HG03432 (cell line): ENCODE results near the gene MTA3.
"Not testable (repeated sequence)": the region's sequence is repeated elsewhere in the genome, so short reads cannot be mapped to it uniquely, and the experiment has no call there.

Source experiments
- ATAC-seq: cut with Tn5 transposase; IDR thresholded peaks from one replicate; pipeline ENCODE4 v1.9.1; 2021; ENCODE audit warnings: mild to moderate bottlenecking, moderate library complexity; ENCODE audit not compliant: unreplicated experiment

Gene MTA3

DNA sequence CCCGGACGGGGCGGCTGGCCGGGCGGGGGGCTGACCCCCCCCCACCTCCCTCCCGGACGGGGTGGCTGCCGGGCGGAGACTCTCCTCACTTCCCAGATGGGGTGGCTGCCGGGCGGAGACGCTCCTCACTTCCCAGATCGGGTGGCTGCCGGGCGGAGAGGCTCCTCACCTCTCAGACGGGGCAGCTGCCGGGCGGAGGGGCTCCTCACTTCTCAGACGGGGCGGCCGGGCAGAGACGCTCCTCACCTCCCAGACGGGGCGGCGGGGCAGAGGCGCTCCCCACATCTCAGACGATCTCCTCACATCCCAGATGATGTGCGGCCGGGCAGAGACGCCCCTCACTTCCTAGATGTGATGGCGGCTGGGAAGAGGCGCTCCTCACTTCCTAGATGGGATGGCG is 37.7 kb downstream of the MTA3 start:
- ATAC-seq = not testable (repeated sequence)

DNA sequence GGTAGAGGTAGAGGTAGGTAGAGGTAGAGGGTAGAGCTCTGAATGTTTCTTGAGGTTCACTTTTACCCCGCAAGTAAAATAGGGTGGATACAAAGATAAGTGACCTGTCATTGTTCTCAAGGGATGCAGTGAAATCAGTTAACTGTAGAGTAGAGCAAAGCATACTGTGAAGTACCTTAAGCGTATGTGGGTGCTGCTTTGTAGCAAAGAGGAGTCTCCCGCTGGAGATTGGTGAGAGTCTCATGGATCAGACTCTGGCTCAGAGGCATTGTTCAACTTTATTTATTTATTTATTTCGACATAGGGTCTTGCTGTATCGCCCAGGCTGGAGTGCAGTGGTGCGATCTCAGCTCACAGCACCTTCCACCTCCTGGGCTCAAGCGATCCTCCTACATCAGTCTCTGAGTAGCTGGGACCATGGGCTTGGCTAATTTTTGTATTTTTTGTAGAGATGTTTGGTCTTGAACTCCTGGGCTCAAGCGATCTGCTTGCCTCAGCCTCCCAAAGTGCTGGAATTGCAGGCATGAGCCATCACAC is 38.7 kb downstream of the MTA3 start:
- ATAC-seq = no peak

DNA sequence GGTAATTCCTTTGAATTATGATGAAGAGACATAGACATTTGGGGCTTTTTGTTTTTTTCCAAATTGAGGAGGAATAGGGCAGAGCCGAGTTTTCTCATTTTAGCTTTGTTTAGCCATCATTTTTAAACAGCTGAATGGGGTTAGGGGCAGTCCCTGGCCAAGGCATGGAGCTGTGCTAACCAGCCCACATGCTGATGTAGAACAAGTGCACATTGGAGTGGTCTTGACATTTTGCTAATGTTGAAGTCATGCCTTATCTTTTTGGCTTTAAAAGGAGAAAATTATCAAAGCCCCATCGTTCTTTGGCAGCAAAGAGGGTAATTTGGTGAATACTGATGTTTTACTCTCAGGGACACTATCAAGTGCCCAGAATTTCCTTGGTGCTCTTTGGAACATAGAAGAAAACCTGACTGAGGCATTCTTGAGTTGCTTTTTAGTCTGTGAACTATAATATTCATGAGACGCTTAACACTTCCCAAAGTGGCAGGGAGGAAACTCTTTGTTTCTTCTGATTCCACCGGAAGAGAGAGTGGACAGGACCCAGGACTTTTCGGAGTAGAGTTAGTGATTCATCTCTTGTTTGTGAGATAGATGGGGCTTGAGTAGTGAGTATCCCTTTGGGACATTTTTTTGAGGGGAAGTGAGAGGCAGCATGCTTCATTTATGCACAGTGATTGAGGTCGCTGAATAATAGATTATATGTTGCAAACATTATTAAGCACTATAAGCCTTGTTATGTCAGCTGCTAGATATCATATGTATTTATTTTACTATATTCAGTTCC is 45.0 kb downstream of the MTA3 start:
- no peak for ATAC-seq

DNA sequence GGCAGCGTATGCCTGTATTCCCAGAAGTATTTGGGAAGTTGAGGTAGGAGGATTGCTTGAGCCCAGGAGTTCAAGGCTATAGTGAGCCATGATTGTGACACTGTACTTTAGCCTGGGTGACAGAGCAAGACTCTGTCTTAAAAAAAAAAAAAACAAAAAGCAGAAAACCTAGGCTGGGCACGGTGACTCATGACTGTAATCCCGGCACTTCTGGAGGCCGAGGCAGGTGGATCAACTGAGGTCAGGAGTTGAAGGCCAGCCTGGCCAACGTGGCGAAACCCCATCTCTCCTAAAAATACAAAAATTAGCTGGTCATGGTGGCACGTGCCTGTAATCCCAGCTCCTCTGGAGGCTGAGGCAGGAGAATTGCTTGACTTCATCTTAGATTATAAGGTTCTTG is 46.4 kb downstream of the MTA3 start:
- no peak for ATAC-seq

DNA sequence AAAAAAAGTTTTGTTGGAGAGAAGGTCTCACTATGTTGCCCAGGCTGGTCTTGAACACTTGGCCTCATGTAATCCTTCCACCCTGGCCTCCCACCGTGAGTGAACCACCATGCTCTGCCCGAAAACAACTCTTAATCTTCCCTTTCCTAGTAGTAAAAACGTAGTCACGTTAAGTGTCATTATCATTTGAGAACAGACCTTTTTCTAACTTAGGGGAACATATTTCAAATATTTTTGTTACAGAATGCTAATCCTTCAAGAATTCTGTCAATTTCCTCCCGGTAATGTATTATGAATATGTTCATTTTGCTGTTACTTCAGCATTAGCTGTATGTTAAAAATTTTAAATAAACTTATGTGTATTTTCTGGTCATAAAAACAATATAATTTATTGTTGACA is 49.7 kb downstream of the MTA3 start:
- ATAC-seq = no peak

DNA sequence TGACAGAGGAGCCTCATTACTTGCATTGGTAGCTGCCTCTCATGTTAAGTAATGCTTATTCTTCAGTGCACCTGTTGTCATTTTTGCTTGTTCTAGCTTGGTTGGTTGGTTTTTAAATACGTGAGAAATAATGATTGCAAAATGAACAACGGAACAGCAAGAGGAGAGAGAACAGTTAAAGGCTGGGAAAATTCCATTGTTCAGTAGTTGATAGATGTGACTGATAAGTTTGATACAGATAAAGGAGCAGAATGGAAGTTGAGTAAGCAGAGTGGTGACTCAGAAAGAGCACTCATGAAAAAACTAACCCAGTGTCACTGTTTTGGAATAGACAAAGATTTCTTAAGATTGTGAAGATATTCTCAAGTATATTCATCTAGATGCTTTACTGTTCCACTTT is 50.5 kb downstream of the MTA3 start:
- ATAC-seq = no peak

DNA sequence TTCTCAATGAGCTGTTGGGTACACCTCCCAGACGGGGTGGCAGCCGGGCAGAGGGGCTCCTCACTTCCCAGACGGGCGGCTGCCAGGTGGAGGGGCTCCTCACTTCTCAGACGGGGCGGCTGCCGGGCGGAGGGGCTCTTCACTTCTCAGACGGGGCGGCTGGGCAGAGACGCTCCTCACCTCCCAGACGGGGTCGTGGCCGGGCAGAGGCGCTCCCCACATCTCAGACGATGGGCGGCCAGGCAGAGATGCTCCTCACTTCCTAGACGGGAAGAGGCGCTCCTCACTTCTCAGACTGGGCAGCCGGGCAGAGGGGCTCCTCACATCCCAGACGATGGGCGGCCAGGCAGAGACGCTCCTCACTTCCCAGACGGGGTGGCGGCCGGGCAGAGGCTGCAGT is 53.2 kb downstream of the MTA3 start:
- ATAC-seq = not testable (repeated sequence)

DNA sequence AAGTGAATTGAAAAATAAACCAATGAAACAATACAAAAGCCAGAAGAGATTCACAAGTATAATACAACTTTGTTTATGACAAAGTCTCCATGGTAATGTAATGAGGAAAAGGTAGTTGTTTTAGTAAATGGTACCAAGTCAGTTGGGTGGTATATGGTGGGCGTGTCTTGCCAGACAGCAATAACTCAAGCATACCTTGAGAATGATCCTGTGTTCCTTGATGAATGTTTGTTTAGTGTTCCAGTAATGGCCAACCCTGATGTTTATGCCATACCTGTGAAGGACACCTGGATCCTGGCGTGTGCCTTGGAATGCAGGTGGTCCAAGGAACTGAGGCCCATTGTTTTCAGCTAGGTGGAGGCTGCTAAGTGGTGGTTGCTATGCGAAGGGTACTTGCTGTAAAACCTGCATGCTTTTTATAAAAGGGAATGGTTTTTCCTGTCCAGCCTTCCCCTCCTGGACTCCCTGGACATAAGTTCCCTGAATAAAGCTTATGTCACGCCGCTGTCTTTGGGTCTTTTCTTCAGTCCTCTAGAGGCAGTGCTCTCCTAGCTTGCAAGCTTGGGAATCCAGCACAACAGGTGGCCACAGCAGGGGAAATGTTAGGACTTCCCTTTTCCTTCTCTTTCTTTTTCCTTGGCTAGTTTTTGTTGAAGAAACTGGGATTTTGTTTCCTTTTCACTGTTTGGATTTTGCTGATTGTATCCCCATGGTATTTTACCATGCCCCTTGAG is 54.7 kb downstream of the MTA3 start:
- ATAC-seq = no peak

DNA sequence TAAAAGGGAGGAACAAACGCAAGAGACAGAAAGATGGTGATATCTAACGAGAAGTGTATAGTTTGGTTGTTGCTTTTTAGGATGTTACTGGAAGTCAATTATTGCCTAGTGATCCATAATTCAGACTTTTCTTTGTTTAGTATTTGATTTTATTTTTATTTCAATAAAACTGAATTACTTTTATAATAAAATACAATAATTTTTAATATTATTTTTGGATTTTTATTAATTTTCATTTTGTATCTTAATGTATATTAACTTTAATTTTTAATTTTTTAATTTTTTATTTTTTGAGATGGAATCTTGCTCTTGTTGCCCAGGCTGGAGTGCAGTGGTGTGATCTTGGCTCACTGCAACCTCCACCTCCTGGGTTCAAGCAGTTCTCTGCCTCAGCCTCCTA is 55.6 kb downstream of the MTA3 start:
- ATAC-seq = no peak

DNA sequence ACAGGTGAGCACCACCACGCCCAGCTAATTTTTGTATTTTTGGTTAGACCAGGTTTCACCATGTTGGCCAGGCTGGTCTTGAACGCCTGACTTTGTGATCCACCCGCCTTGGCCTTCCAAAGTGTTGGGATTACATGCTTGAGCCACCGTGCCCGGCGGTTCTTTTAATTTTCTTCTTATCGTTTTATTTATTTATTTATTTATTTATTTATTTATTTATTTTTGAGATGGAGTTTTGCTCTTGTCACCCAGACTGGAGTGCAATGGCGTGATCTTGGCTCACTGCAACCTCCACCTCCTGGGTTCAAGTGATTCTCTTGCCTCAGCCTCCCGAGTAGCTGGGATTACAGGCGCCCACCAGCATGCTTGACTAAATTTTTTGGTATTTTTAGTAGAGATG is 59.6 kb downstream of the MTA3 start:
- ATAC-seq = not testable (repeated sequence)

DNA sequence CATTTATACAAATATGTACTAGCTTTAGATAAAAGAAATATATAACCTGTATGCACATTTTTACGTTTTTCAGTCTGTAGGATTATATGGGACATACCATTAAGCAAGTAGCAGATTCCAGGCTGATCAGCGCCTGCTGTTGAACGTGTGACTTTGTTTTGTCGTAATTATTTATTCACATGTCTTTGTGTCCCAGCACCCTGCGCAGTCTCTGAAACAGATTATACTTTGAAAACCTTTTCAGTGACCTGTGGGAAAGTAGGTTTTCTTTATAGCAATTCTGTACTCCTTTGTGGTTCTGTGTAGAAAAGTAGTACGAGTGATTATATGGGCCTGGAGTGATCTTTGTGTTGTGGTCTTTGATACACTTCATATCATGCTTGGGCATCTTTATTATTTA is 68.5 kb downstream of the MTA3 start:
- ATAC-seq = no peak

DNA sequence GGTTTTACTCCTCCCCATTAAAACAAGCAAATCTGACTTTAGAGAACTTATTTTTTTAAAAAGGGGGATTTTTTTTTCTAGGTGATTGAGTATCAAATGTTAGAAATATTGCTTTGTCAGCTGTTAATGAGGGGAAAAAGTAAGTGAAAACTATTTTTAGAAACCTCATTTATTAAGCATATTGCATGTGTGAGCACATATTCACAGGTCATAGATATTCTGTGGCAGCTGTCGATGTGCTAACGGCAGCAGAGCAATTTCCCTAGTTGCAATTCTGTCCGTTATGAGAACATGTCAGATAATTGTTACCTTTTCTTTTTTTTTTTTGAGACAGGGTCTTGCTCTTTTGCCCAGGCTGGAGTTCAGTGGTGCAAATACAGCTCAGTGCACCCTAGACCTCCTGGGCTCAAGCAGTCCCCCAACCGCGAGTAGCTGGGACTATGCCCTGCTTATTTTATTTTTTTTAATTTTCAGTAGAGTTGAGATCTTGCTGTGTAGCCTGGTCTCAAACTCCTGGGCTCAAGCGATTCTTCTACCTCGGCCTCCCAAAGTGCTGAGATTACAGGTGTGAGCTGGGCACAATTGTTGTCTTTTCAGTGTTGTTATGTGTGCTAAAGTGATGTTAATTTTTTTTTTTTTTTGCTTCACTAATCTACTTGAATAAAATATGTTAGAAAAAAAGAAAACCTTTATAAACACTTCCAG is 69.8 kb downstream of the MTA3 start:
- no peak for ATAC-seq

DNA sequence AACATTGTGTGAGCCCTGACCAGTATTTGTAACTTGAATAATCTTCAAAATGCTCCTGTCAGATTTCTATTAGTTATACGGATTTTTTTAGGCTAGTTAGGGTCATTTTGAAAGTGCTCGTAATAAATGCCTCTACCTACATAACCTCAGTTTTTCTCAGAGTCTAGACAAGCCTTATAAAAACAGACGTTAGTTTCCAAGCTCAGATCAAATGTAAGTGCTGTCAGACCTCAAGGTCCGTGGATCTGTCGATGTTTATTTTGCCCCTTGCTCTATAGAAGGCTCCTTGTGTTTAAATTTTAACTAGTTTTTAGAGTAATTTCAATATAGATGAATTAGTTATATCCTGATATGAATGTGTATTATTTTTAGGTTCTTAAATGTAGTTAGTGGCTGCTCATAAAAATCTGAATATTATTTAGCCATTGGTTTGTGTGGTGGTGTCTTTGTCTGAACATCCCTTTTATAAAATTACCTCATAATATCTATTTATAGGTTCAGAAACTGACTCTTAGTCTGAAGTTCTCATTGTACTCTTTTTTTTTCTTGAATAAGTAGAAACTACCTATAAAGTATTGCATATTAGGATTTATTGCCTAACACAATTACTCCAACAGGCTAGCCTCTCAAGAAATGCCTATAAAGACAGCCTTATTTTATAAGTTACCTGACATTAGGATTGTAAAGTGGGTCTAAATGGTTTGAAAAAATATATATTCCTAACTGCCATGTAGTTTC is 71.1 kb downstream of the MTA3 start:
- no peak for ATAC-seq

DNA sequence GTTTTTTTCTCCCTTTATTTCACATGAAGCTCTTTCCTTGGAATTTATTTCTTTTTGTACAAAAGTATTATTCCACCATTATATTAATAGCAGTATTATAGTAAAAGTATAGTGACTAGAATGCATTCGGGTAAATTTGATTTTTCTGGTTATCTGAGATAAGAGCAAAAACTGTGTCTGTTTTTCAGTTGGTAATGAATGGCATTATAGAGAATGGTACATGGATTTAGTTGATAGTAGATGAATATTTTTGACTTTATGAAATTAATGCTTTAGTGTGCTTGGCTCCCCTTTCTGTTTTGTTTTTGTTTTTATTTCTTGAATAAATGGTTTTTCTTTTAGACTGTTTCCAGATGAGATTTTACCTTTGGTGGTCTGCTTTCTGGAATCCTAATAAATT is 71.8 kb downstream of the MTA3 start:
- ATAC-seq = no peak

DNA sequence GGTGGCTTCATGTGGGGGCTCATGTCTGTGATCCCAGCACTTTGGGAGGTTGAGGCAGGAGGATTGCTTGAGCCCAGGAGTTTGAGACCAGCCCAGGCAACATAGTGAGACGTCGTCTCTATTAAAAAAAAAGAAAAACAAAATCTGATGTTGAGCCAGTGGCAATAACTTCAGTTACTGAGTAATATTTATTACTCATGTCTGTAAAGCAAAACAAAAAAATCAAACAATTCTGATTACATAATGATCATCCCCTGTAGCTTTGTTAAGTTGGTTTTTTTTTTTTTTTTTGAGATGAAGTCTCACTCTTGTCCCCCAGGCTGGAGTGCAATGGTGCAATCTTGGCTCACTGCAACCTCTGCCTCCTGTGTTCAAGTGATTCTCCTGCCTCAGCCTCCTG is 73.9 kb downstream of the MTA3 start:
- not testable (repeated sequence) for ATAC-seq

DNA sequence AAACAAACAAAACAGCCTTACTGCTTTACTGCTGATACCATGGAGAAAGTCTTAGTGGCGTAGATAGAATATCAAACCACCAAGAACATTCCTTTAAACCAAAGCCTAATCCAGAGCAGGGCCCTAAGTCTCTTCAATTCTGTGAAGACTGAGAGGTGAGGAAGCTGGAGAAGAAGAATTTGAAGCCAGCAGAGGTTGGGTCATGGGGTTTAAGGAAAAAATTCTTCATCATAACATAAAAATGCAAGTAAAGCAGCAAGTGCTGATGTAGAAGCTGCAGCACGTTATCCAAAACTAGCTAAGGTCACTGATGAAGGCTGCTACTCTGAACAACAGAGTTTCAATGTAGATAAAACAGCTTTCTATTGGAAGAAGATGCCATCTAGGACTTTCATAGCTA is 77.1 kb downstream of the MTA3 start:
- no peak for ATAC-seq

DNA sequence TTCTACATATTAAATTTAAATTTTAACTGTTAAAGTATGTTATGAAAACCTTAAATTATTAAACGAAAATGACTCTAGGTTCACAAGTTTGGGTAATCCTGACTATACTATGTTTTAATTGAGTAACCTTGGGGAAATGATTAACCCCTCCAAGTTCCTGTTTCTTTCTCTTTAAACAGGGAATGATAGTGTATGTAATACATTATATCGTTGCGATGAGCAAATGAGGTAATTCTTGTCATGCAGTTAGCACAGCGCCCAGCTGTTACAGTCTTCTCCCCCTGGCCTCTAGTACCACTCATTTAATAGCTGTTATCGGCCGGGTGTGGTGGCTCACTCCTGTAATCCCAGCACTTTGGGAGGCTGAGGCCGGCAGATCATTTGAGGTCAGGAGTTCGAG is 80.4 kb downstream of the MTA3 start:
- ATAC-seq = no peak

DNA sequence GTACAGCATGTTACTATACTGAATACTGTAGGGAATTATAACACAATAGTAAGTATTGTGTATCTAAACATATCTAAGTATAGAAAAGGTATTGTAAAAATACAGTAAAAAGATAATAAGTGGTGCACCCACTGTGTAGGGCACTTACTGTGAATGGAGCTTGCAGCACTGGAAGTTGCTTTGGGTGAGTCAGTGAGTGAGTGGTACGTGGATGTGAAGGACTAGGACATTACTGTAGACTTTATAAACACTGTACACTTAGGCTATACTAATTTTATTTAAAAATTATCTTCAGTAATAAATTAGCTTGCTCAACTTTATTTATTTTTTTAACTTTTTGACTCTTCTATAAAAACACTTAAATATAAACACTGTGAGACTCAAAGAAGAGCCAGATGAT is 82.6 kb downstream of the MTA3 start:
- no peak for ATAC-seq

DNA sequence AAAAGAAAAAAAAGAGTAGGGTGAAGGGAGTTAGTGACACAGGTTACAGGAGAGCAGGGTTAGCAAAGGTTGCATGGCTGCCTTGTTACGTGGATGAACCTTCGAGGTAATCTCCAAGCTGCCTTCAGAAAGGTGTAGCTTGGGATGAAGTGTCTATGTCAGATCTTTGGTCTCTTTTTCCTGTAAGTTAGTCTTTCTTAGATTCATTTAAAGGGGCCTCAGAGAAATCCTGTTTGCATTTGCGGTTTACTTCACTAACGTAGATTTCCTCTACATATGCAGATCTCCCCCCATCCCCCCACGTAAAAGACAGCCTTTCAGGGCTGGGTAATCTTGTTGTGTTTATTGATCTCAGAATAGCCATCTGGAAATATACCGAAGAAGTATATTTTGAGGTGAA is 83.7 kb downstream of the MTA3 start:
- ATAC-seq = no peak

DNA sequence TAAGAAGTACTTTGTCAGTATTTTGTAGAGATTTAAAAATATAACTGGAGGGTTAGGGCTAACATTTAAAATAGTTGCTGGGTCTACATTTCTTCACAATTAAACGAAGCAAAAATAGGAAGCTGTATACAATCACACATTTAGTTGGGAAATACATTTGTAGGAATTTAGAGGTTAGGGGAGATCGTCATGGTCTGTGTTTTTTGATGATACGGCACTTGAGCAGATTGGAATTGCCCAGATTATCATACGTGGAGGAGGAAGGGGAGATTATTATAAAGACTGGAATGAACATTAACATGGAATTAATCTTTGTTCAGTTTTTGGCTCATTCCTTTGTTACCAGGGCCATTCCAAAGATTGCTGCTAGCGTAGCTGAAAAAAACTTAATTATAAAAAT is 84.6 kb downstream of the MTA3 start:
- no peak for ATAC-seq

DNA sequence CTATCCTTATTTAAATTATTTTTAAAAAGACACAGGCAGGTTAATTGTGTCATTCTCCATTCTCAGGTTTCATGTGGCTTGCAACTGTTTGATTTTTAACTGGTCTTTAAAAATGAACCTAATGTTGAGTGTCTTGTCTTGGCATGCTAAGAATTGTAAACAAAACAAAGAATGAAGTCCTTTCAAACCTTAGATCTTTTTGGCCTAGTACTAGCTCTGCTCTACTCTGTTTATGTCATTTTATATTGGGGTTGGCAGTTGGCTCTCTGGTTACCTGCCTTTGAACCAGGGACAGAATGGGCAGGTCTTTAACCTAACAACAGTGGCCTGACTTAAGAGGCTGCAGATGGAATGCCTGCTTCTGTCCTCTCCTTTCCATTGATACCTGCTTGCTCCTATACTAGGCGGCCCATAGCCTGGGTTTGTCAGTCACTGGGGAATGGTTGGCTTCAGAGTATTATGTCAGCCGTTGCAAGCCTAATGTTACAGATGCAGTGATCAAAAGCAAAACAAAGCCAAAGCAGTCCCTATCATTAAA is 85.5 kb downstream of the MTA3 start:
- ATAC-seq = no peak
